Hepatocyte (in vitro differentiated cells): ENCODE results near the gene CGB1. TPM values are rescaled to one million over a fixed set of nuclear protein-coding genes. Genes with fewer than 3 reads are reported as not detected.

ENCODE experiments used
- DNase-seq: peaks from one replicate; pipeline ENCODE4 v3.0.0-alpha.2; 2016; ENCODE audit warnings: low spot score
- H2AFZ ChIP-seq: fragments of 200-600 bp; sonication (generic); 2 replicates; pipeline ENCODE4 v1.6.0; 2016; ENCODE audit warnings: antibody characterized with exemption, mild to moderate bottlenecking
- H3K27ac ChIP-seq: fragments of 200-600 bp; sonication (generic); 2 replicates; pipeline ENCODE4 v1.5.1; 2016; ENCODE audit warnings: mild to moderate bottlenecking
- H3K27me3 ChIP-seq: fragments of 200-600 bp; sonication (generic); 2 replicates; pipeline ENCODE4 v1.6.1; 2016
- H3K36me3 ChIP-seq: fragments of 200-600 bp; sonication (generic); replicated peaks from 2 replicates; pipeline ENCODE4 v1.5.1; 2016; ENCODE audit warnings: low read depth; ENCODE audit not compliant: insufficient read depth
- H3K4me1 ChIP-seq: fragments of 200-600 bp; sonication (generic); 2 replicates; pipeline ENCODE4 v1.5.1; 2016; ENCODE audit warnings: mild to moderate bottlenecking, moderate library complexity; ENCODE audit not compliant: insufficient read depth
- H3K4me2 ChIP-seq: fragments of 200-600 bp; sonication (generic); 2 replicates; pipeline ENCODE4 v1.6.0; 2016
- H3K4me3 ChIP-seq: fragments of 200-600 bp; sonication (generic); 2 replicates; pipeline ENCODE4 v1.5.1; 2016; ENCODE audit warnings: mild to moderate bottlenecking
- H3K79me2 ChIP-seq: fragments of 200-600 bp; sonication (generic); 2 replicates; pipeline ENCODE4 v1.6.0; 2017; ENCODE audit warnings: mild to moderate bottlenecking
- H3K9me2 ChIP-seq: fragments of 200-600 bp; sonication (generic); replicated peaks from 2 replicates; pipeline ENCODE4 v1.6.0; 2017; ENCODE audit warnings: mild to moderate bottlenecking; ENCODE audit not compliant: insufficient read depth
- H3K9me3 ChIP-seq: fragments of 200-600 bp; sonication (generic); 2 replicates; pipeline ENCODE4 v1.5.1; 2016; ENCODE audit warnings: low read depth, mild to moderate bottlenecking
- H4K20me1 ChIP-seq: fragments of 200-600 bp; sonication (generic); 2 replicates; pipeline ENCODE4 v1.6.0; 2016; ENCODE audit warnings: mild to moderate bottlenecking; ENCODE audit not compliant: insufficient read depth, poor library complexity, severe bottlenecking
- CTCF ChIP-seq: fragments of 200-600 bp; sonication (generic); IDR thresholded peaks from 2 replicates; pipeline ENCODE4 v1.5.1; 2016; ENCODE audit warnings: antibody characterized with exemption, mild to moderate bottlenecking; ENCODE audit not compliant: poor library complexity
- EZH2 ChIP-seq: fragments of 200-600 bp; sonication (generic); IDR thresholded peaks from 2 replicates; pipeline ENCODE4 v1.6.1; 2016; ENCODE audit warnings: antibody characterized with exemption, mild to moderate bottlenecking, borderline replicate concordance
- EZH2phosphoT487 ChIP-seq: fragments of 200-600 bp; sonication (generic); IDR thresholded peaks from one replicate; pipeline ENCODE4 v1.6.1; 2018; ENCODE audit warnings: antibody characterized with exemption, mild to moderate bottlenecking, low read depth, moderate library complexity; ENCODE audit not compliant: unreplicated experiment, severe bottlenecking
- WGBS: methylation state at CpG from one replicate; pipeline ENCODE4 v1.1.6; 2016; ENCODE audit warnings: low lambda C conversion rate; ENCODE audit errors: missing lambda C conversion rate; 5-methylcytosine and 5-hydroxymethylcytosine counted together
- polyA plus RNA-seq: library from polyadenylated mRNA; unstranded; fragments of >200 nt; fragmentation: Nextera tagmentation; extraction: Ambion mirVana; gene quantifications from 2 replicates; pipeline ENCODE4 v1.2.1, GENCODE V29; 2016
- total RNA-seq: library from RNA; depleted of rRNA; stranded (reverse); fragments of >200 nt; gene quantifications from 2 replicates; pipeline ENCODE4 v1.2.3, GENCODE V29; 2014

CGB1 gene
- total and polyA plus RNA-seq, 2 experiments from 2014 or later, result 0.52 TPM; not detected in 1

- Histone ChIP-seq H4K20me1 (no peaks in the 10 kb centered on the region), H3K4me2 (no peak overlapping the region), H3K36me3 (no peaks in the 10 kb centered on the region), H3K79me2 (no peaks in the 10 kb centered on the region), H3K4me1 (peaks cover 3% of the 10 kb centered on the region), H3K27me3 (peaks cover 54% of the 10 kb centered on the region), H3K9me3 (no peaks in the 10 kb centered on the region), H2AFZ (no peak overlapping the region), H3K4me3 (no peak overlapping the region), H3K9me2 (no peaks in the 10 kb centered on the region), H3K27ac (no peak overlapping the region)
- DNase-seq, result no peak
- WGBS, result 97% methylated on average over 21 of the region's 21 CpGs
- TF ChIP-seq EZH2phosphoT487, result no peak
- no peak for TF ChIP-seq EZH2
- TF ChIP-seq CTCF, result no peak
These were observed 33.7 kb upstream of the CGB1 start for GRCh38 chr19:49070416-49070815.

GRCh38 chr19:49069026-49069425 is 32.3 kb upstream of the CGB1 start:
- whole genome bisulfite sequencing, result 93% methylated on average over 9 of the region's 9 CpGs
- H3K27me3 ChIP-seq, result peaks cover 50% of the 10 kb centered on the region

GRCh38 chr19:49067554-49067953 is 30.9 kb upstream of the CGB1 start:
- Histone ChIP-seq H3K4me1 (peaks cover 7% of the 10 kb centered on the region), H3K27me3 (peaks cover 37% of the 10 kb centered on the region), H2AFZ (no peak overlapping the region), H3K4me2 (no peak overlapping the region), H3K9me3 (no peaks in the 10 kb centered on the region), H4K20me1 (no peaks in the 10 kb centered on the region), H3K36me3 (no peaks in the 10 kb centered on the region), H3K79me2 (no peaks in the 10 kb centered on the region), H3K9me2 (no peaks in the 10 kb centered on the region), H3K4me3 (no peak overlapping the region), H3K27ac (no peak overlapping the region)
- 64% methylated on average over 3 of the region's 3 CpGs for WGBS
- no peak for DNase-seq
- TF ChIP-seq CTCF (no peak), EZH2phosphoT487 (no peak), EZH2 (no peak)

More at GRCh38 chr19:49069026-49069425, 32.3 kb upstream of the CGB1 start:
- H3K36me3 ChIP-seq, result no peaks in the 10 kb centered on the region
- no peak overlapping the region for H3K4me2 ChIP-seq
- H3K9me3 ChIP-seq, result no peaks in the 10 kb centered on the region
- H3K9me2 ChIP-seq, result no peaks in the 10 kb centered on the region
- no peaks in the 10 kb centered on the region for H4K20me1 ChIP-seq
- no peak for DNase-seq
- H3K4me1 ChIP-seq, result peaks cover 7% of the 10 kb centered on the region
- H3K79me2 ChIP-seq, result no peaks in the 10 kb centered on the region
- no peak overlapping the region for H3K4me3 ChIP-seq
- H3K27ac ChIP-seq, result no peak overlapping the region
- no peak overlapping the region for H2AFZ ChIP-seq
- no peak for TF ChIP-seq CTCF

- no peak for TF ChIP-seq CTCF
- TF ChIP-seq EZH2, result no peak
- no peak for TF ChIP-seq EZH2phosphoT487
- DNase-seq, result no peak
- Histone ChIP-seq H3K4me1 (peaks cover 7% of the 10 kb centered on the region), H3K9me3 (no peaks in the 10 kb centered on the region), H3K27me3 (peaks cover 27% of the 10 kb centered on the region), H3K79me2 (no peaks in the 10 kb centered on the region), H3K4me2 (no peak overlapping the region), H3K36me3 (no peaks in the 10 kb centered on the region), H3K27ac (no peak overlapping the region), H3K9me2 (no peaks in the 10 kb centered on the region), H3K4me3 (no peak overlapping the region), H4K20me1 (no peaks in the 10 kb centered on the region), H2AFZ (no peak overlapping the region)
- WGBS, result 62% methylated on average over 9 of the region's 13 CpGs
These were observed 29.3 kb upstream of the CGB1 start for GRCh38 chr19:49065905-49066512.
